ENCODE data around the gene MYCBP.
"Not testable (repeated sequence)": the region's sequence is repeated elsewhere in the genome, so short reads cannot be mapped to it uniquely, and the experiment has no call there.

MYCBP gene

GRCh38 chr1:38873027-38873969 is at the start of gene MYCBP:
MYCBP (minus strand) TSS chr1:38873348; CDS start chr1:38873305, 43 bp downstream.
- DNase-seq, result peak; percentile 84

GRCh38 chr1:38919130-38919529 is 46.0 kb upstream of the MYCBP start:
- no peak for DNase-seq

GRCh38 chr1:38918568-38918967 is 45.4 kb upstream of the MYCBP start:
- DNase-seq, result no peak

GRCh38 chr1:38917772-38918171 is 44.6 kb upstream of the MYCBP start:
- no peak for DNase-seq

- DNase-seq, result no peak
These were observed 44.2 kb upstream of the MYCBP start for GRCh38 chr1:38917337-38917736.

- no peak for DNase-seq
These were observed 42.3 kb upstream of the MYCBP start for GRCh38 chr1:38915352-38915948.

- not testable (repeated sequence) for DNase-seq
These were observed 41.8 kb upstream of the MYCBP start for GRCh38 chr1:38914908-38915307.

- no peak for DNase-seq
These were observed 35.7 kb upstream of the MYCBP start for GRCh38 chr1:38908821-38909220.

GRCh38 chr1:38905985-38906384 is 32.8 kb upstream of the MYCBP start:
- DNase-seq, result no peak

GRCh38 chr1:38899560-38899959 is 26.4 kb upstream of the MYCBP start:
- no peak for DNase-seq

GRCh38 chr1:38898653-38899230 is 25.6 kb upstream of the MYCBP start:
- no peak for DNase-seq

GRCh38 chr1:38896169-38896568 is 23.0 kb upstream of the MYCBP start:
- no peak for DNase-seq

- DNase-seq, result no peak
These were observed 19.8 kb upstream of the MYCBP start for GRCh38 chr1:38892976-38893375.

GRCh38 chr1:38891753-38892152 is 18.6 kb upstream of the MYCBP start:
- no peak for DNase-seq

- DNase-seq, result no peak
These were observed 16.4 kb upstream of the MYCBP start for GRCh38 chr1:38889589-38889988.

- no peak for DNase-seq
These were observed 15.5 kb upstream of the MYCBP start for GRCh38 chr1:38888423-38889333.

GRCh38 chr1:38885092-38885491 is 11.9 kb upstream of the MYCBP start:
- no peak for DNase-seq

- DNase-seq, result no peak
These were observed 8.3 kb upstream of the MYCBP start, which contains the start of gene GJA9 for GRCh38 chr1:38881487-38881886. GJA9 (minus strand) TSS chr1:38881587; CDS start chr1:38876098, 5,489 bp downstream.

GRCh38 chr1:38875811-38876210 is 2.7 kb upstream of the MYCBP start:
- DNase-seq, result no peak

- no peak for DNase-seq
These were observed 634 bp downstream of the MYCBP start for GRCh38 chr1:38872401-38873026.

GRCh38 chr1:38870996-38871395 is 2.2 kb downstream of the MYCBP start:
- no peak for DNase-seq

- no peak for DNase-seq
These were observed 5.9 kb downstream of the MYCBP start for GRCh38 chr1:38867208-38867607.
